WTC11 (cell line): ENCODE measurements around the gene DNAJC5G. TPM values are rescaled to one million over a fixed set of nuclear protein-coding genes. Genes with fewer than 3 reads are reported as not detected.

Experiments
- ATAC-seq: fragments of 200-7000 bp; cut with Tn5 transposase; 2 replicates; pipeline ENCODE4 v1.10.0; 2021; ENCODE audit warnings: mild to moderate bottlenecking, moderate library complexity
- CTCF ChIA-PET: fragments of 300-600 bp; sonication (Branson Sonifier 250); formaldehyde crosslinking; loops from one replicate; lab custom pipeline; 2021; ENCODE audit warnings: antibody characterized with exemption; lab: Charles Lee
- POLR2A ChIA-PET: fragments of 350-600 bp; sonication (Branson Sonifier 250); formaldehyde crosslinking; loops from one replicate; lab custom pipeline; 2021; ENCODE audit warnings: antibody characterized with exemption; lab: Charles Lee
- DNase-seq: peaks from one replicate; pipeline ENCODE4 v3.0.0; 2021; ENCODE audit warnings: low spot score
- H3K27ac Mint-ChIP-seq: 2 replicates; pipeline ENCODE4 v1.8.0; 2021; ENCODE audit warnings: mixed read lengths
- H3K27me3 Mint-ChIP-seq: 2 replicates; pipeline ENCODE4 v1.8.0; 2021; ENCODE audit warnings: low read depth, mild to moderate bottlenecking, moderate library complexity, mixed read lengths
- H3K36me3 Mint-ChIP-seq: 2 replicates; pipeline ENCODE4 v1.8.0; 2021; ENCODE audit warnings: mixed read lengths
- H3K4me1 Mint-ChIP-seq: 2 replicates; pipeline ENCODE4 v1.8.0; 2022; ENCODE audit warnings: mixed read lengths
- H3K4me3 Mint-ChIP-seq: 2 replicates; pipeline ENCODE4 v1.8.0; 2021; ENCODE audit warnings: mild to moderate bottlenecking, moderate library complexity, mixed read lengths
- H3K9me3 Mint-ChIP-seq: 2 replicates; pipeline ENCODE4 v1.8.0; 2021; ENCODE audit warnings: mixed read lengths
- ARID4B ChIP-seq: sonication (generic); formaldehyde crosslinking; IDR thresholded peaks from 2 replicates; pipeline ENCODE4 v1.8.0; 2023; ENCODE audit warnings: missing genetic modification reagents, mild to moderate bottlenecking, borderline replicate concordance
- ATF1 ChIP-seq: sonication (generic); formaldehyde crosslinking; IDR thresholded peaks from 2 replicates; pipeline ENCODE4 v1.8.1; 2023; ENCODE audit warnings: mild to moderate bottlenecking, moderate library complexity, missing genetic modification reagents
- CBFB ChIP-seq: sonication (generic); formaldehyde crosslinking; IDR thresholded peaks from 2 replicates; pipeline ENCODE4 v1.8.1; 2022; ENCODE audit warnings: mild to moderate bottlenecking, low read depth, missing genetic modification reagents
- ELF4 ChIP-seq: sonication (generic); formaldehyde crosslinking; IDR thresholded peaks from 2 replicates; pipeline ENCODE4 v1.8.1; 2022; ENCODE audit warnings: low read depth, mild to moderate bottlenecking, moderate library complexity, missing genetic modification reagents
- HMGXB4 ChIP-seq: sonication (generic); formaldehyde crosslinking; IDR thresholded peaks from 2 replicates; pipeline ENCODE4 v1.8.1; 2023; ENCODE audit warnings: mild to moderate bottlenecking, moderate library complexity, missing genetic modification reagents
- OVOL2 ChIP-seq: fragments of 250-450 bp; sonication (Bioruptor Pico); IDR thresholded peaks from 2 replicates; pipeline ENCODE4 v1.9.0; 2021; ENCODE audit warnings: mild to moderate bottlenecking, borderline replicate concordance
- PRDM15 ChIP-seq: sonication (generic); formaldehyde crosslinking; IDR thresholded peaks from 2 replicates; pipeline ENCODE4 v1.8.0; 2022; ENCODE audit warnings: missing genetic modification reagents
- TP53 ChIP-seq: sonication (generic); formaldehyde crosslinking; IDR thresholded peaks from 2 replicates; pipeline ENCODE4 v1.8.1; 2023; ENCODE audit warnings: mild to moderate bottlenecking, missing genetic modification reagents
- ZBTB21 ChIP-seq: sonication (generic); formaldehyde crosslinking; IDR thresholded peaks from 2 replicates; pipeline ENCODE4 v1.8.1; 2023; ENCODE audit warnings: mild to moderate bottlenecking, missing genetic modification reagents, borderline replicate concordance
- ZNF232 ChIP-seq: sonication (generic); formaldehyde crosslinking; IDR thresholded peaks from 2 replicates; pipeline ENCODE4 v1.8.0; 2022; ENCODE audit warnings: mild to moderate bottlenecking, missing genetic modification reagents
- total RNA-seq: library from RNA; stranded (reverse); gene quantifications from 3 replicates; pipeline ENCODE4 v1.2.3, GENCODE V29; 2021

DNAJC5G gene
- total RNA-seq, 1 experiment from 2014 or later, result 0.44 TPM

- Mint-ChIP-seq H3K4me3 (peak overlapping the region; percentile 29), H3K36me3 (no peaks in the 10 kb centered on the region), H3K9me3 (no peaks in the 10 kb centered on the region), H3K27me3 (no peaks in the 10 kb centered on the region), H3K27ac (no peak overlapping the region), H3K4me1 (peaks cover 18% of the 10 kb centered on the region)
- CTCF ChIA-PET, result interaction anchor here (0.6 to 7.9 kb wide), 33 partner anchors 11 to 330 kb away, joined by 3 to 153 read pairs (median 5); partner anchors contain the start of genes ATRAID, KHK, PREB and SLC30A3
- TF ChIP-seq OVOL2 (CRISPR knock-in tag), result no peak
- TF ChIP-seq ATF1 (CRISPR knock-in tag), result no peak
- peak; percentile 42; the same call in 1 of the 2 replicates for TF ChIP-seq PRDM15 (CRISPR knock-in tag)
- no peak for TF ChIP-seq ZBTB21
- TF ChIP-seq ZNF232 (CRISPR knock-in tag), result no peak
- peak; percentile 95 for ATAC-seq
- DNase-seq, result peak; percentile 35
- POLR2A ChIA-PET, result interaction anchor here (0.6 to 1.5 kb wide), 6 partner anchors 10 to 209 kb away, joined by 3 to 6 read pairs (median 3); partner anchors contain the start of gene TRIM54
Measured at GRCh38 chr2:27291865-27292264, 16.6 kb downstream of the DNAJC5G start.

- no peaks in the 10 kb centered on the region for H3K9me3 Mint-ChIP-seq
- H3K27ac Mint-ChIP-seq, result no peak overlapping the region
- H3K27me3 Mint-ChIP-seq, result no peaks in the 10 kb centered on the region
- peaks cover 12% of the 10 kb centered on the region for H3K4me1 Mint-ChIP-seq
- ChIA-PET CTCF (interaction anchor here (0.6 to 7.9 kb wide), 4 partner anchors 8 to 46 kb away, joined by 3 to 153 read pairs (median 46); partner anchors contain the start of gene TRIM54), POLR2A (interaction anchor here (0.6 kb wide), 1 partner anchor 23 kb away, joined by 4 read pairs; no protein-coding TSS in a partner anchor)
- ATAC-seq (no peak), DNase-seq (no peak)
- H3K36me3 Mint-ChIP-seq, result no peaks in the 10 kb centered on the region
- TF ChIP-seq HMGXB4 (CRISPR knock-in tag) (no peak), ELF4 (no peak), TP53 (CRISPR knock-in tag) (no peak), CBFB (CRISPR knock-in tag) (no peak)
- H3K4me3 Mint-ChIP-seq, result no peak overlapping the region
Measured at GRCh38 chr2:27294928-27295327, 19.7 kb downstream of the DNAJC5G start.

- ChIA-PET CTCF (interaction anchor here (1.5 to 7.9 kb wide), 2 partner anchors 16 to 32 kb away, joined by 8 to 153 read pairs; partner anchors contain the start of gene TRIM54), POLR2A (no interaction called here)
- Mint-ChIP-seq H3K4me1 (peaks cover 11% of the 10 kb centered on the region), H3K9me3 (no peaks in the 10 kb centered on the region), H3K36me3 (no peaks in the 10 kb centered on the region), H3K27me3 (no peaks in the 10 kb centered on the region), H3K4me3 (no peak overlapping the region), H3K27ac (no peak overlapping the region)
- TF ChIP-seq ZNF232 (CRISPR knock-in tag) (no peak), ARID4B (no peak), ZBTB21 (no peak)
- DNase-seq, result no peak
- no peak for ATAC-seq
Measured at GRCh38 chr2:27296481-27296880, 21.2 kb downstream of the DNAJC5G start.
